Myocyte (in vitro differentiated cells): ENCODE results near the gene GRHL1. TPM values are rescaled to one million over a fixed set of nuclear protein-coding genes. Genes with fewer than 3 reads are reported as not detected.

Source experiments
- DNase-seq: peaks from one replicate; pipeline ENCODE4 v3.0.0-alpha.2; 2012; ENCODE audit warnings: low read depth
- total RNA-seq: library from RNA; depleted of rRNA; stranded (reverse); fragments of >200 nt; gene quantifications from 2 replicates; pipeline ENCODE4 v1.2.3, GENCODE V29; 2014

Gene GRHL1
- total RNA-seq, 1 donor from 2014 or later: 1.4 TPM

- DNase-seq: no peak
Measured at GRCh38 chr2:9948721-9949120, 2.8 kb upstream of the GRHL1 start.

GRCh38 chr2:9949239-9949991 is 2.1 kb upstream of the GRHL1 start:
- no peak for DNase-seq

- no peak for DNase-seq
Measured at GRCh38 chr2:9949992-9950520, 1.4 kb upstream of the GRHL1 start.

- peak; percentile 50 for DNase-seq
Measured at GRCh38 chr2:9950521-9951271, 797 bp upstream of the GRHL1 start.

GRCh38 chr2:9951272-9951521 is 296 bp upstream of the GRHL1 start:
- DNase-seq: no peak

- DNase-seq: no peak
Measured at GRCh38 chr2:9952286-9952737, 819 bp downstream of the GRHL1 start.

GRCh38 chr2:9952856-9953503 is 1.5 kb downstream of the GRHL1 start:
- no peak for DNase-seq

- DNase-seq: no peak
Measured at GRCh38 chr2:9954136-9954535, 2.6 kb downstream of the GRHL1 start.

- DNase-seq: no peak
Measured at GRCh38 chr2:9958057-9958456, 6.6 kb downstream of the GRHL1 start.

- DNase-seq: no peak
Measured at GRCh38 chr2:9959262-9959661, 7.8 kb downstream of the GRHL1 start.

GRCh38 chr2:9961013-9961412 is 9.5 kb downstream of the GRHL1 start:
- no peak for DNase-seq

- no peak for DNase-seq
Measured at GRCh38 chr2:9964334-9964980, 13.0 kb downstream of the GRHL1 start.

GRCh38 chr2:9965119-9965822 is 13.8 kb downstream of the GRHL1 start:
- no peak for DNase-seq

- no peak for DNase-seq
Measured at GRCh38 chr2:9966491-9967022, 15.1 kb downstream of the GRHL1 start.

GRCh38 chr2:9967053-9967775 is 15.7 kb downstream of the GRHL1 start:
- DNase-seq: no peak

- no peak for DNase-seq
Measured at GRCh38 chr2:9968553-9969497, 17.3 kb downstream of the GRHL1 start.

- no peak for DNase-seq
Measured at GRCh38 chr2:9970200-9971044, 18.9 kb downstream of the GRHL1 start.
